IPS-11a (cell line): Measurements from ENCODE around the gene TBC1D22A.

Source experiments
- H3K4me3 ChIP-seq: one replicate; pipeline ENCODE4 v1.5.1; 2013; ENCODE audit warnings: low read depth, low read length, control low read depth

The TBC1D22A gene

GRCh38 chr22:46793497-46793896 is 31.0 kb downstream of the TBC1D22A start:
- no peak overlapping the region for H3K4me3 ChIP-seq

- no peak overlapping the region for H3K4me3 ChIP-seq
Measured at GRCh38 chr22:46794067-46794466, 31.6 kb downstream of the TBC1D22A start.

GRCh38 chr22:46794491-46794890 is 32.0 kb downstream of the TBC1D22A start:
- H3K4me3 ChIP-seq, result no peak overlapping the region

GRCh38 chr22:46795140-46795539 is 32.7 kb downstream of the TBC1D22A start:
- H3K4me3 ChIP-seq, result no peak overlapping the region

- H3K4me3 ChIP-seq, result no peak overlapping the region
Measured at GRCh38 chr22:46795845-46796565, 33.6 kb downstream of the TBC1D22A start.

- H3K4me3 ChIP-seq, result no peak overlapping the region
Measured at GRCh38 chr22:46796566-46797195, 34.2 kb downstream of the TBC1D22A start.

GRCh38 chr22:46797355-46797754 is 34.9 kb downstream of the TBC1D22A start:
- H3K4me3 ChIP-seq, result no peak overlapping the region

- no peak overlapping the region for H3K4me3 ChIP-seq
Measured at GRCh38 chr22:46798041-46798365, 35.6 kb downstream of the TBC1D22A start.

GRCh38 chr22:46798366-46799350 is 36.2 kb downstream of the TBC1D22A start:
- H3K4me3 ChIP-seq, result no peak overlapping the region

GRCh38 chr22:46799626-46800025 is 37.2 kb downstream of the TBC1D22A start:
- no peak overlapping the region for H3K4me3 ChIP-seq

GRCh38 chr22:46800102-46800857 is 37.8 kb downstream of the TBC1D22A start:
- H3K4me3 ChIP-seq, result no peak overlapping the region

- no peak overlapping the region for H3K4me3 ChIP-seq
Measured at GRCh38 chr22:46801331-46801811, 38.9 kb downstream of the TBC1D22A start.

- H3K4me3 ChIP-seq, result no peak overlapping the region
Measured at GRCh38 chr22:46801826-46802607, 39.6 kb downstream of the TBC1D22A start.

GRCh38 chr22:46802608-46803027 is 40.2 kb downstream of the TBC1D22A start:
- no peak overlapping the region for H3K4me3 ChIP-seq

GRCh38 chr22:46803031-46803880 is 40.8 kb downstream of the TBC1D22A start:
- H3K4me3 ChIP-seq, result no peak overlapping the region

- H3K4me3 ChIP-seq, result no peak overlapping the region
Measured at GRCh38 chr22:46803936-46804335, 41.5 kb downstream of the TBC1D22A start.

GRCh38 chr22:46806794-46807193 is 44.3 kb downstream of the TBC1D22A start:
- no peak overlapping the region for H3K4me3 ChIP-seq

GRCh38 chr22:46807458-46807857 is 45.0 kb downstream of the TBC1D22A start:
- no peak overlapping the region for H3K4me3 ChIP-seq
